H1 (cell line): Measurements from ENCODE around the gene CYP2C9. TPM values are rescaled to one million over a fixed set of nuclear protein-coding genes. Genes with fewer than 3 reads are reported as not detected.

Experiments used
- CTCF ChIA-PET: fragments of 300-600 bp; sonication (Branson Sonifier 250); formaldehyde crosslinking; loops from one replicate; lab custom pipeline; 2021; ENCODE audit not compliant: partially characterized antibody; lab: Charles Lee
- POLR2A ChIA-PET: fragments of 300-600 bp; sonication (Branson Sonifier 250); formaldehyde crosslinking; loops from one replicate; lab custom pipeline; 2021; ENCODE audit warnings: inconsistent platforms; ENCODE audit not compliant: partially characterized antibody; lab: Charles Lee
- DNase-seq, 2 experiments: peaks; one replicate each; pipeline versions ENCODE4 v3.0.0 to v3.0.0-alpha.2; 2010 to 2022; ENCODE audit warnings: low spot score in 2 of 2, low read depth in 1 of 2, mixed read lengths in 1 of 2
- FAIRE-seq: peaks from 2 replicates; lab custom pipeline; 2011; peaks lifted over from hg19 to GRCh38; lab: Jason Lieb, UNC
- H2AFZ ChIP-seq: 2 replicates; pipeline ENCODE4 v1.8.1; 2012; ENCODE audit warnings: low read length, inconsistent platforms
- H2AK5ac ChIP-seq: 2 replicates; pipeline ENCODE4 v1.6.1; 2013; ENCODE audit warnings: low read depth, low read length
- H2BK120ac ChIP-seq: replicated peaks from 2 replicates; pipeline ENCODE3; 2013; ENCODE audit warnings: low read depth, low read length, inconsistent platforms
- H2BK12ac ChIP-seq: 2 replicates; pipeline ENCODE4 v1.6.1; 2013; ENCODE audit warnings: low read depth, low read length
- H2BK15ac ChIP-seq: 2 replicates; pipeline ENCODE4 v1.6.1; 2013; ENCODE audit warnings: low read length
- H2BK20ac ChIP-seq: 2 replicates; pipeline ENCODE4 v1.6.1; 2013; ENCODE audit warnings: low read length
- H2BK5ac ChIP-seq: 2 replicates; pipeline ENCODE4 v1.6.1; 2013; ENCODE audit warnings: low read depth, low read length
- H3K14ac ChIP-seq: 2 replicates; pipeline ENCODE4 v1.6.1; 2013; ENCODE audit warnings: inconsistent platforms; ENCODE audit not compliant: insufficient read length
- H3K18ac ChIP-seq: 2 replicates; pipeline ENCODE4 v1.6.1; 2013; ENCODE audit warnings: low read length; ENCODE audit errors: extremely low read depth
- H3K23ac ChIP-seq: 2 replicates; pipeline ENCODE4 v1.6.1; 2013; ENCODE audit warnings: inconsistent platforms; ENCODE audit not compliant: insufficient read length
- H3K23me2 ChIP-seq: 2 replicates; pipeline ENCODE4 v1.6.1; 2013; ENCODE audit warnings: low read depth, low read length
- H3K27ac ChIP-seq: 2 replicates; pipeline ENCODE4 v1.6.1; 2011; ENCODE audit warnings: low read depth, low read length, inconsistent platforms
- H3K27me3 ChIP-seq, 4 experiments: replicated peaks in 1 of 4; 1 replicate in 1 of 4; 2 replicates in 3 of 4; pipeline versions ENCODE4 v1.6.1 to v1.8.1; 2011 to 2013; ENCODE audit warnings: low read length in 3 of 4, mild to moderate bottlenecking in 3 of 4, inconsistent platforms in 2 of 4, mixed read lengths in 2 of 4, moderate library complexity in 1 of 4; ENCODE audit not compliant: control insufficient read depth in 3 of 4, insufficient read depth in 3 of 4; ENCODE audit errors: extremely low read depth in 1 of 4
- H3K36me3 ChIP-seq, 4 experiments: 2 replicates each; pipeline versions ENCODE4 v1.6.1 to v1.8.1; 2011 to 2013; ENCODE audit warnings: mild to moderate bottlenecking in 4 of 4, low read length in 3 of 4, moderate library complexity in 2 of 4, control low read depth in 1 of 4, inconsistent platforms in 1 of 4; ENCODE audit not compliant: insufficient read depth in 4 of 4, control insufficient read depth in 2 of 4
- H3K4ac ChIP-seq: replicated peaks from 2 replicates; pipeline ENCODE3; 2013; ENCODE audit warnings: low read length, low read depth, mixed read lengths, inconsistent platforms; ENCODE audit not compliant: insufficient read length
- H3K4me1 ChIP-seq, 4 experiments: replicated peaks in 1 of 4; 1 replicate in 1 of 4; 2 replicates in 3 of 4; pipeline versions ENCODE4 v1.6.1 to v1.8.1; 2011 to 2013; ENCODE audit warnings: low read length in 3 of 4, inconsistent platforms in 2 of 4, mixed read lengths in 1 of 4; ENCODE audit not compliant: insufficient read depth in 4 of 4, control insufficient read depth in 3 of 4
- H3K4me2 ChIP-seq, 2 experiments: 2 replicates each; pipeline versions ENCODE4 v1.6.1 to v1.8.1; 2011 to 2013; ENCODE audit warnings: low read depth in 2 of 2, low read length in 2 of 2, control low read depth in 1 of 2, inconsistent platforms in 1 of 2, mild to moderate bottlenecking in 1 of 2; ENCODE audit not compliant: insufficient read depth in 1 of 2
- H3K4me3 ChIP-seq, 4 experiments: fragments of 200-600, 300-600 bp in 1 of 4; sonication (generic), shearing (Covaris generic), sonication (Bioruptor Twin) in 1 of 4; 2 replicates each; pipeline versions ENCODE4 v1.5.1 to v1.8.1; 2011 to 2016; ENCODE audit warnings: low read length in 4 of 4, low read depth in 3 of 4, control low read depth in 2 of 4, inconsistent platforms in 2 of 4, mild to moderate bottlenecking in 2 of 4, mixed read lengths in 1 of 4, moderate library complexity in 1 of 4; ENCODE audit not compliant: insufficient read depth in 2 of 4; ENCODE audit errors: extremely low read depth in 1 of 4
- H3K56ac ChIP-seq: replicated peaks from 2 replicates; pipeline ENCODE3; 2013; ENCODE audit warnings: low read depth, mild to moderate bottlenecking, mixed read lengths, low read length, inconsistent platforms; ENCODE audit not compliant: insufficient read length
- H3K79me1 ChIP-seq: 2 replicates; pipeline ENCODE4 v1.6.1; 2013; ENCODE audit warnings: low read depth, low read length, control low read depth
- H3K79me2 ChIP-seq, 2 experiments: 2 replicates each; pipeline versions ENCODE4 v1.6.1 to v1.8.1; 2012 to 2013; ENCODE audit warnings: low read length in 2 of 2, mild to moderate bottlenecking in 2 of 2, inconsistent platforms in 1 of 2; ENCODE audit not compliant: insufficient read depth in 2 of 2, control insufficient read depth in 1 of 2
- H3K9ac ChIP-seq, 4 experiments: replicated peaks in 1 of 4; 1 replicate in 1 of 4; 2 replicates in 3 of 4; pipeline versions ENCODE4 v1.6.1 to v1.8.1; 2011 to 2013; ENCODE audit warnings: low read depth in 3 of 4, low read length in 3 of 4, control low read depth in 2 of 4, mild to moderate bottlenecking in 2 of 4, moderate library complexity in 2 of 4, inconsistent platforms in 1 of 4; ENCODE audit errors: extremely low read depth in 1 of 4
- H3K9me3 ChIP-seq, 2 experiments: 2 replicates each; pipeline versions ENCODE4 v1.6.1 to v1.8.1; 2012 to 2013; ENCODE audit warnings: mild to moderate bottlenecking in 2 of 2, moderate library complexity in 2 of 2, control low read depth in 1 of 2, inconsistent platforms in 1 of 2, low read depth in 1 of 2, low read length in 1 of 2, mixed read lengths in 1 of 2; ENCODE audit not compliant: insufficient read depth in 2 of 2
- H4K20me1 ChIP-seq, 2 experiments: replicated peaks in 1 of 2; 2 replicates each; pipeline versions ENCODE3 to v1.8.1; 2011 to 2013; ENCODE audit warnings: inconsistent platforms in 2 of 2, low read length in 2 of 2, mild to moderate bottlenecking in 1 of 2; ENCODE audit not compliant: insufficient read depth in 2 of 2, control insufficient read depth in 1 of 2
- H4K5ac ChIP-seq: 2 replicates; pipeline ENCODE4 v1.6.1; 2013; ENCODE audit warnings: low read length, low read depth, mixed read lengths, inconsistent platforms; ENCODE audit not compliant: insufficient read length
- H4K8ac ChIP-seq: 2 replicates; pipeline ENCODE4 v1.8.0; 2013; ENCODE audit warnings: mild to moderate bottlenecking, moderate library complexity, low read length, inconsistent platforms; ENCODE audit not compliant: insufficient read depth; ENCODE audit errors: extremely low read depth
- H4K91ac ChIP-seq: replicated peaks from 2 replicates; pipeline ENCODE3; 2013; ENCODE audit warnings: low read length, mixed read lengths, inconsistent platforms; ENCODE audit not compliant: insufficient read length
- SUZ12 ChIP-seq: fragments of 200-600 bp; sonication (generic); IDR thresholded peaks from 2 replicates; pipeline ENCODE4 v1.6.1; 2012; ENCODE audit warnings: mild to moderate bottlenecking, inconsistent platforms, low read length, moderate library complexity, mixed read lengths
- WGBS, 2 experiments: shearing (Covaris generic) in 1 of 2; methylation state at CpG; one replicate each; pipeline versions ENCODE4 v1.1.6 to v1.1.7; 2013 to 2015; ENCODE audit warnings: low lambda C conversion rate in 2 of 2, mixed read lengths in 2 of 2, inconsistent platforms in 1 of 2, low coverage in 1 of 2, missing lambda C conversion rate in 1 of 2; ENCODE audit not compliant: insufficient replicate concordance in 2 of 2, insufficient coverage in 1 of 2, insufficient read length in 1 of 2; ENCODE audit errors: extremely low coverage in 1 of 2, missing lambda C conversion rate in 1 of 2; 5-methylcytosine and 5-hydroxymethylcytosine counted together
- polyA plus RNA-seq, 7 experiments: library from polyadenylated mRNA; depleted of rRNA in 3 of 7; stranded (reverse) in 5 of 7; unstranded in 2 of 7; fragments of >200 nt in 5 of 7; fragments of 200-250 nt in 2 of 7; gene quantifications; 1 replicate in 5 of 7; 2 replicates in 1 of 7; 4 replicates in 1 of 7; pipeline versions ENCODE4 v1.2.1 to v1.2.3, GENCODE V29; 2011 to 2013; ENCODE audit warnings: missing spikeins in 2 of 7, mixed read lengths in 2 of 7
- total RNA-seq: library from RNA; stranded (reverse); fragmentation: NEBNext Ultra II Directional; extraction: Animal tissue kit (Norgen Biotek cat#: 25700); gene quantifications from 2 replicates; pipeline ENCODE4 v1.2.1, GENCODE V29; 2021

Gene CYP2C9
- total and polyA plus RNA-seq, 2 of the 8 experiments (the other 6 are each of a cell fraction or from before 2014, with no cell fraction given): 0.03 TPM; not detected in 1

- FAIRE-seq: no peak
- H3K27ac ChIP-seq: no peak overlapping the region
These were observed 35.9 kb upstream of the CYP2C9 start for GRCh38 chr10:94902570-94902969.

More at GRCh38 chr10:94902570-94902969, 35.9 kb upstream of the CYP2C9 start:
- H2AFZ ChIP-seq: no peak overlapping the region
- H3K23me2 ChIP-seq: no peaks in the 10 kb centered on the region
- POLR2A ChIA-PET: no interaction called here
- H3K36me3 ChIP-seq: no peaks in the 10 kb centered on the region
- H4K5ac ChIP-seq: no peak overlapping the region
- TF ChIP-seq SUZ12: no peak
- no peaks in the 10 kb centered on the region for H3K79me2 ChIP-seq
- H3K4ac ChIP-seq: no peak overlapping the region
- H2BK20ac ChIP-seq: no peak overlapping the region
- H2BK5ac ChIP-seq: no peak overlapping the region
- H3K9ac ChIP-seq: no peak overlapping the region
- no peaks in the 10 kb centered on the region for H4K20me1 ChIP-seq
- no peak overlapping the region for H3K18ac ChIP-seq
- WGBS, 2 experiments: 0% methylated on average over 1 of the region's 1 CpG; no CpG with 5 or more reads in 1 of the 2 experiments
- no peak overlapping the region for H2AK5ac ChIP-seq
- H4K91ac ChIP-seq: no peak overlapping the region
- H3K9me3 ChIP-seq: peaks cover 0 to 7% of the 10 kb centered on the region in 2 experiments; a peak in 1 of 4 replicates
- H3K79me1 ChIP-seq: no peaks in the 10 kb centered on the region
- H3K4me2 ChIP-seq: no peak overlapping the region
- H3K56ac ChIP-seq: no peak overlapping the region
- no peaks in the 10 kb centered on the region for H3K27me3 ChIP-seq
- no peak for DNase-seq
- H3K4me3 ChIP-seq: no peak overlapping the region
- no peak overlapping the region for H2BK15ac ChIP-seq
- H3K14ac ChIP-seq: no peak overlapping the region
- H4K8ac ChIP-seq: no peak overlapping the region
- CTCF ChIA-PET: interaction anchor here (0.9 kb wide), 1 partner anchor 8 kb away, joined by 3 read pairs; no protein-coding TSS in a partner anchor
- H3K23ac ChIP-seq: no peak overlapping the region
- H3K4me1 ChIP-seq: no peaks in the 10 kb centered on the region
- no peak overlapping the region for H2BK120ac ChIP-seq
- no peak overlapping the region for H2BK12ac ChIP-seq
